Right lobe of liver (tissue), 6 donors: ENCODE results near the gene MAPK4. TPM values are rescaled to one million over a fixed set of nuclear protein-coding genes. Genes with fewer than 3 reads are reported as not detected.

Source experiments
- ATAC-seq, 4 donors: fragments of 200-7000 bp; cut with Tn5 transposase; one replicate each; pipeline ENCODE4 v1.9.1; 2020; ENCODE audit warnings: mild to moderate bottlenecking in 4 of 4, moderate library complexity in 4 of 4
- DNase-seq, 3 donors: peaks; one replicate each; pipeline ENCODE4 v3.0.0-alpha.2; 2020
- H3K27ac ChIP-seq, 3 donors: fragments of 200-600 bp; one replicate each; pipeline ENCODE4 v1.8.0; 2022
- H3K27me3 ChIP-seq, 2 donors: fragments of 200-600 bp; one replicate each; pipeline ENCODE4 v1.8.0; 2022
- H3K36me3 ChIP-seq, 4 donors: fragments of 200-600 bp; sonication (generic) in 1 of 4; one replicate each; pipeline versions ENCODE4 v1.5.1 to v1.8.0; 2017 to 2022; ENCODE audit warnings: control low read depth in 1 of 4
- H3K4me1 ChIP-seq, 4 donors: fragments of 200-600 bp; sonication (generic) in 1 of 4; one replicate each; pipeline versions ENCODE4 v1.5.1 to v1.8.0; 2017 to 2022; ENCODE audit warnings: control low read depth in 1 of 4
- H3K4me3 ChIP-seq, 3 donors: fragments of 200-600 bp; one replicate each; pipeline ENCODE4 v1.8.0; 2022
- H3K9me3 ChIP-seq, 4 donors: fragments of 200-600 bp; sonication (generic) in 1 of 4; one replicate each; pipeline versions ENCODE4 v1.5.1 to v1.8.0; 2017 to 2022; ENCODE audit warnings: control low read depth in 1 of 4
- POLR2A ChIP-seq: fragments of 450-650 bp; IDR thresholded peaks from one replicate; pipeline ENCODE4 v1.6.1; 2017; ENCODE audit warnings: antibody characterized with exemption, mild to moderate bottlenecking
- whole genome bisulfite sequencing: methylation state at CpG from one replicate; pipeline ENCODE4 v1.1.6; 2018; ENCODE audit warnings: low coverage, low lambda C conversion rate; ENCODE audit not compliant: insufficient coverage; ENCODE audit errors: missing lambda C conversion rate; 5-methylcytosine and 5-hydroxymethylcytosine counted together
- intact Hi-C, 2 donors: fragments of 100-400 bp; cut with DNase I; formaldehyde crosslinking; loops; one replicate each; pipeline versions ENCODE4 v1.11.2 to v1.14.1; 2022
- total RNA-seq, 6 experiments: library from RNA; depleted of rRNA in 2 of 6; stranded (reverse); fragments of >200 nt in 2 of 6; fragmentation: NEBNext Ultra II Directional in 3 of 6; extraction: Animal tissue kit (Norgen Biotek cat#: 25700) in 3 of 6; gene quantifications; one replicate each; pipeline versions ENCODE4 v1.1.0 to v1.2.4, GENCODE V29; 2016 to 2023
- TF ChIP-seq, protein P1 (sequence below), 4 donors: fragments of 200-600 bp in 3 of 4; fragments of 450-650 bp in 1 of 4; IDR thresholded peaks; one replicate each; pipeline versions ENCODE4 v1.5.1 to v1.8.0; 2016 to 2022; ENCODE audit warnings: antibody characterized with exemption in 4 of 4, mild to moderate bottlenecking in 2 of 4
- donor health status: DM: no; HTN: yes; CAD: no.
- donor health status: DM: no; HTN: no; CAD: no.
- donor health status: DM: no; HTN: no; CAD: no.
- donor health status: DM: no; HTN: yes; CAD: no.
- donor health status: DM: no; HTN: yes; CAD: no.

The MAPK4 gene
- total RNA-seq, 6 experiments from 2014 or later: 0.33 to 8.3 (median 1.5) TPM

GRCh38 chr18:50678651-50679050 is 118.8 kb downstream of the MAPK4 start:
- no peak for DNase-seq
- Histone ChIP-seq H3K4me3 (no peak overlapping the region), H3K4me1 (no peaks in the 10 kb centered on the region), H3K27me3 (no peaks in the 10 kb centered on the region), H3K9me3 (no peaks in the 10 kb centered on the region), H3K36me3 (no peaks in the 10 kb centered on the region), H3K27ac (no peak overlapping the region)
- no peak for TF ChIP-seq POLR2A
- TF ChIP-seq, protein P1, sequence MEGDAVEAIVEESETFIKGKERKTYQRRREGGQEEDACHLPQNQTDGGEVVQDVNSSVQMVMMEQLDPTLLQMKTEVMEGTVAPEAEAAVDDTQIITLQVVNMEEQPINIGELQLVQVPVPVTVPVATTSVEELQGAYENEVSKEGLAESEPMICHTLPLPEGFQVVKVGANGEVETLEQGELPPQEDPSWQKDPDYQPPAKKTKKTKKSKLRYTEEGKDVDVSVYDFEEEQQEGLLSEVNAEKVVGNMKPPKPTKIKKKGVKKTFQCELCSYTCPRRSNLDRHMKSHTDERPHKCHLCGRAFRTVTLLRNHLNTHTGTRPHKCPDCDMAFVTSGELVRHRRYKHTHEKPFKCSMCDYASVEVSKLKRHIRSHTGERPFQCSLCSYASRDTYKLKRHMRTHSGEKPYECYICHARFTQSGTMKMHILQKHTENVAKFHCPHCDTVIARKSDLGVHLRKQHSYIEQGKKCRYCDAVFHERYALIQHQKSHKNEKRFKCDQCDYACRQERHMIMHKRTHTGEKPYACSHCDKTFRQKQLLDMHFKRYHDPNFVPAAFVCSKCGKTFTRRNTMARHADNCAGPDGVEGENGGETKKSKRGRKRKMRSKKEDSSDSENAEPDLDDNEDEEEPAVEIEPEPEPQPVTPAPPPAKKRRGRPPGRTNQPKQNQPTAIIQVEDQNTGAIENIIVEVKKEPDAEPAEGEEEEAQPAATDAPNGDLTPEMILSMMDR (IDR thresholded peaks at IDR 0.05): no peak
- WGBS: 94% methylated on average over 5 of the region's 6 CpGs
- intact Hi-C loops: no loop called here
- ATAC-seq: no peak

- ATAC-seq: no peak
- no peak overlapping the region for H3K4me3 ChIP-seq
Observed at GRCh38 chr18:50679056-50679455, 119.2 kb downstream of the MAPK4 start.

DNA sequence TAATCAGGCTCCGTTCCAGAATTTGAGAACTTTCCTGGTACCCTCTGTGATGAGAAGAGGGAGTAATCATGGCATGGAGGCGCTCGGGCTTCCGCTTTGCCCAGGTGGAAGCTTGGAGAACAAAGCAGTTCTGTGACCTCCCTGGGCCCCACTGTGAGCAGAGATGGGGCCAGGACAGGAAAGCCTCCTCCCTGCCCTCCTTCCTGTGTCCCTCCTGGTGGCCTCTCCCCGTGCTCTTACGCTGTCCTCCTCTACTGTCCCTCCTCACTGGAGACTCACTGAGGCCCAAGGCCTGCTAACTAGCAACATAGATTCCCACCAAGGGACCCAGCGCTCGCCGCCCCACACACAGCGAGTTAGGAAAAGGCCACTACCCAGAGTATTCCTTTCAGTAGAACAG is 119.8 kb downstream of the MAPK4 start:
- ATAC-seq (no peak), DNase-seq (no peak)
- H3K9me3 ChIP-seq: no peaks in the 10 kb centered on the region
- TF ChIP-seq POLR2A: no peak
- TF ChIP-seq, protein P1 (IDR thresholded peaks at IDR 0.05): no peak
- H3K4me1 ChIP-seq: no peaks in the 10 kb centered on the region
- H3K27ac ChIP-seq: no peak overlapping the region
- intact Hi-C loops: no loop called here
- no peak overlapping the region for H3K4me3 ChIP-seq
- H3K36me3 ChIP-seq: no peaks in the 10 kb centered on the region
- WGBS: 100% methylated on average over 5 of the region's 10 CpGs
- no peaks in the 10 kb centered on the region for H3K27me3 ChIP-seq

More at GRCh38 chr18:50679056-50679455, 119.2 kb downstream of the MAPK4 start:
- Histone ChIP-seq H3K27me3 (no peaks in the 10 kb centered on the region), H3K27ac (no peak overlapping the region), H3K9me3 (no peaks in the 10 kb centered on the region), H3K4me1 (no peaks in the 10 kb centered on the region), H3K36me3 (no peaks in the 10 kb centered on the region)
- no peak for DNase-seq
- 88% methylated on average over 4 of the region's 5 CpGs for WGBS
- intact Hi-C loops: no loop called here
- TF ChIP-seq, protein P1 (IDR thresholded peaks at IDR 0.05): no peak
- no peak for TF ChIP-seq POLR2A

GRCh38 chr18:50680966-50681365 is 121.1 kb downstream of the MAPK4 start:
- ATAC-seq (no peak), DNase-seq (no peak)
- H3K36me3 ChIP-seq: no peaks in the 10 kb centered on the region
- no peak overlapping the region for H3K27ac ChIP-seq
- 83% methylated on average over 1 of the region's 1 CpG for WGBS
- no peak overlapping the region for H3K4me3 ChIP-seq
- no peaks in the 10 kb centered on the region for H3K27me3 ChIP-seq
- intact Hi-C loops: no loop called here
- no peaks in the 10 kb centered on the region for H3K4me1 ChIP-seq
- H3K9me3 ChIP-seq: no peaks in the 10 kb centered on the region
- no peak for TF ChIP-seq POLR2A
- TF ChIP-seq, protein P1 (IDR thresholded peaks at IDR 0.05): no peak

- no peaks in the 10 kb centered on the region for H3K9me3 ChIP-seq
- TF ChIP-seq, protein P1 (IDR thresholded peaks at IDR 0.05): no peak
- no peak for TF ChIP-seq POLR2A
- H3K27me3 ChIP-seq: no peaks in the 10 kb centered on the region
- no peak for DNase-seq
- ATAC-seq: no peak
- intact Hi-C loops: no loop called here
- no peak overlapping the region for H3K4me3 ChIP-seq
- WGBS: 82% methylated on average over 1 of the region's 1 CpG
- no peak overlapping the region for H3K27ac ChIP-seq
- no peaks in the 10 kb centered on the region for H3K4me1 ChIP-seq
- H3K36me3 ChIP-seq: no peaks in the 10 kb centered on the region
Observed at GRCh38 chr18:50682852-50683251, 123.0 kb downstream of the MAPK4 start.
